Body of pancreas (tissue), 4 donors: Measurements from ENCODE around the gene CYSRT1. TPM values are rescaled to one million over a fixed set of nuclear protein-coding genes. Genes with fewer than 3 reads are reported as not detected.

Experiments used
- ATAC-seq: fragments of 150-250 bp; one replicate; pipeline ENCODE4 v1.9.1; 2016
- DNase-seq, 4 donors: peaks; one replicate each; pipeline ENCODE4 v3.0.0-alpha.2; 2019
- H3K27ac ChIP-seq, 4 donors: fragments of 200-600 bp; sonication (generic); 1 replicate in 3 of 4; 2 replicates in 1 of 4; pipeline versions ENCODE4 v1.5.1 to v1.6.1; 2016 to 2019; ENCODE audit warnings: mild to moderate bottlenecking in 1 of 4, mixed read lengths in 1 of 4, moderate library complexity in 1 of 4
- H3K27me3 ChIP-seq, 2 donors: fragments of 200-600 bp; sonication (generic); one replicate each; pipeline ENCODE4 v1.6.0; 2016; ENCODE audit warnings: mild to moderate bottlenecking in 1 of 2
- H3K36me3 ChIP-seq, 2 donors: fragments of 200-600 bp; sonication (generic); replicated peaks in 1 of 2; 2 replicates each; pipeline ENCODE4 v1.5.1; 2016; ENCODE audit warnings: low read depth in 2 of 2; ENCODE audit not compliant: insufficient read depth in 1 of 2
- H3K4me1 ChIP-seq: fragments of 200-600 bp; sonication (generic); one replicate; pipeline ENCODE4 v1.6.0; 2016
- H3K4me3 ChIP-seq, 2 donors: fragments of 200-600 bp; sonication (generic); 1 replicate in 1 of 2; 2 replicates in 1 of 2; pipeline ENCODE4 v1.5.1; 2016 to 2019
- H3K9me3 ChIP-seq, 3 donors: fragments of 200-600 bp; sonication (generic); 1 replicate in 2 of 3; 2 replicates in 1 of 3; pipeline ENCODE4 v1.5.1; 2016
- CTCF ChIP-seq, 7 experiments: fragments of 450-650 bp in 4 of 7; fragments of 200-600 bp in 3 of 7; sonication (generic) in 3 of 7; IDR thresholded peaks; one replicate each; pipeline ENCODE4 v1.5.1; 2016 to 2019; ENCODE audit warnings: antibody characterized with exemption in 7 of 7
- POLR2A ChIP-seq, 3 donors: fragments of 450-650 bp; IDR thresholded peaks; one replicate each; pipeline ENCODE4 v1.6.1; 2016; ENCODE audit warnings: antibody characterized with exemption in 3 of 3, mild to moderate bottlenecking in 2 of 3
- WGBS, 2 donors: methylation state at CpG; one replicate each; pipeline ENCODE4 v1.1.5; 2017; 5-methylcytosine and 5-hydroxymethylcytosine counted together
- intact Hi-C: fragments of 100-400 bp; cut with DNase I; formaldehyde crosslinking; loops from one replicate; pipeline ENCODE4 v1.15.1; 2023
- total RNA-seq, 2 donors: library from RNA; depleted of rRNA; stranded (reverse); fragments of >200 nt; gene quantifications; one replicate each; pipeline ENCODE4 v1.1.0, GENCODE V29; 2016

The CYSRT1 gene
- total RNA-seq, 2 donors from 2014 or later: not detected

GRCh38 chr9:137206602-137207001 lies 18.4 kb upstream of the CYSRT1 start:
- H3K9me3 ChIP-seq: no peaks in the 10 kb centered on the region

GRCh38 chr9:137211532-137211931 lies 13.4 kb upstream of the CYSRT1 start:
- DNase-seq (no peak), ATAC-seq (no peak)
- H3K4me3 ChIP-seq: no peak overlapping the region
- H3K27me3 ChIP-seq: no peaks in the 10 kb centered on the region
- no peaks in the 10 kb centered on the region for H3K9me3 ChIP-seq
- WGBS, 2 donors: 76 to 88% methylated on average over 11 to 13 of the region's 13 CpGs
- H3K36me3 ChIP-seq: no peaks in the 10 kb centered on the region
- TF ChIP-seq CTCF (IDR thresholded peaks at IDR 0.05) (no peak), POLR2A (IDR thresholded peaks at IDR 0.05) (no peak)
- intact Hi-C loops: no loop called here
- peaks cover 6% of the 10 kb centered on the region for H3K4me1 ChIP-seq
- no peak overlapping the region for H3K27ac ChIP-seq

More at GRCh38 chr9:137206602-137207001, 18.4 kb upstream of the CYSRT1 start:
- H3K4me3 ChIP-seq: no peak overlapping the region
- no peaks in the 10 kb centered on the region for H3K27me3 ChIP-seq
- H3K4me1 ChIP-seq: peaks cover 46% of the 10 kb centered on the region
- DNase-seq (no peak), ATAC-seq (no peak)
- intact Hi-C loops: no loop called here
- 34 to 43% methylated on average over 7 of the region's 7 CpGs for WGBS, 2 donors
- H3K27ac ChIP-seq: no peak overlapping the region
- TF ChIP-seq POLR2A (IDR thresholded peaks at IDR 0.05) (no peak), CTCF (IDR thresholded peaks at IDR 0.05) (no peak)
- no peaks in the 10 kb centered on the region for H3K36me3 ChIP-seq

- DNase-seq: no peak
- H3K36me3 ChIP-seq: no peaks in the 10 kb centered on the region
These were observed 12.5 kb upstream of the CYSRT1 start for GRCh38 chr9:137212520-137212919.

GRCh38 chr9:137213160-137214060 lies 11.6 kb upstream of the CYSRT1 start:
- Histone ChIP-seq H3K36me3 (no peaks in the 10 kb centered on the region), H3K4me1 (peaks cover 18% of the 10 kb centered on the region), H3K27me3 (no peaks in the 10 kb centered on the region), H3K27ac (no peak overlapping the region), H3K4me3 (no peak overlapping the region), H3K9me3 (no peaks in the 10 kb centered on the region)
- no peak for DNase-seq
- intact Hi-C loops: no loop called here
- 89 to 94% methylated on average over 34 to 43 of the region's 49 CpGs for WGBS, 2 donors
- TF ChIP-seq CTCF (IDR thresholded peaks at IDR 0.05): peak in 1 of 7 experiments; percentile 17
- no peak for TF ChIP-seq POLR2A (IDR thresholded peaks at IDR 0.05)
- ATAC-seq: no peak

More at GRCh38 chr9:137212520-137212919, 12.5 kb upstream of the CYSRT1 start:
- H3K4me3 ChIP-seq: no peak overlapping the region
- intact Hi-C loops: no loop called here
- no peaks in the 10 kb centered on the region for H3K9me3 ChIP-seq
- H3K27me3 ChIP-seq: no peaks in the 10 kb centered on the region
- 78 to 82% methylated on average over 21 of the region's 21 CpGs for WGBS, 2 donors
- no peak overlapping the region for H3K27ac ChIP-seq
- H3K4me1 ChIP-seq: peaks cover 9% of the 10 kb centered on the region
- TF ChIP-seq CTCF (IDR thresholded peaks at IDR 0.05): no peak
- TF ChIP-seq POLR2A (IDR thresholded peaks at IDR 0.05): no peak
- ATAC-seq: no peak
